Hepatocyte (in vitro differentiated cells): ENCODE measurements around the gene S100A11. TPM values are rescaled to one million over a fixed set of nuclear protein-coding genes. Genes with fewer than 3 reads are reported as not detected.

Source experiments
- DNase-seq: peaks from one replicate; pipeline ENCODE4 v3.0.0-alpha.2; 2016; ENCODE audit warnings: low spot score
- H2AFZ ChIP-seq: fragments of 200-600 bp; sonication (generic); 2 replicates; pipeline ENCODE4 v1.6.0; 2016; ENCODE audit warnings: antibody characterized with exemption, mild to moderate bottlenecking
- H3K27ac ChIP-seq: fragments of 200-600 bp; sonication (generic); 2 replicates; pipeline ENCODE4 v1.5.1; 2016; ENCODE audit warnings: mild to moderate bottlenecking
- H3K27me3 ChIP-seq: fragments of 200-600 bp; sonication (generic); 2 replicates; pipeline ENCODE4 v1.6.1; 2016
- H3K36me3 ChIP-seq: fragments of 200-600 bp; sonication (generic); replicated peaks from 2 replicates; pipeline ENCODE4 v1.5.1; 2016; ENCODE audit warnings: low read depth; ENCODE audit not compliant: insufficient read depth
- H3K4me1 ChIP-seq: fragments of 200-600 bp; sonication (generic); 2 replicates; pipeline ENCODE4 v1.5.1; 2016; ENCODE audit warnings: mild to moderate bottlenecking, moderate library complexity; ENCODE audit not compliant: insufficient read depth
- H3K4me2 ChIP-seq: fragments of 200-600 bp; sonication (generic); 2 replicates; pipeline ENCODE4 v1.6.0; 2016
- H3K4me3 ChIP-seq: fragments of 200-600 bp; sonication (generic); 2 replicates; pipeline ENCODE4 v1.5.1; 2016; ENCODE audit warnings: mild to moderate bottlenecking
- H3K79me2 ChIP-seq: fragments of 200-600 bp; sonication (generic); 2 replicates; pipeline ENCODE4 v1.6.0; 2017; ENCODE audit warnings: mild to moderate bottlenecking
- H3K9me2 ChIP-seq: fragments of 200-600 bp; sonication (generic); replicated peaks from 2 replicates; pipeline ENCODE4 v1.6.0; 2017; ENCODE audit warnings: mild to moderate bottlenecking; ENCODE audit not compliant: insufficient read depth
- H3K9me3 ChIP-seq: fragments of 200-600 bp; sonication (generic); 2 replicates; pipeline ENCODE4 v1.5.1; 2016; ENCODE audit warnings: low read depth, mild to moderate bottlenecking
- H4K20me1 ChIP-seq: fragments of 200-600 bp; sonication (generic); 2 replicates; pipeline ENCODE4 v1.6.0; 2016; ENCODE audit warnings: mild to moderate bottlenecking; ENCODE audit not compliant: insufficient read depth, poor library complexity, severe bottlenecking
- EZH2 ChIP-seq: fragments of 200-600 bp; sonication (generic); IDR thresholded peaks from 2 replicates; pipeline ENCODE4 v1.6.1; 2016; ENCODE audit warnings: antibody characterized with exemption, mild to moderate bottlenecking, borderline replicate concordance
- EZH2phosphoT487 ChIP-seq: fragments of 200-600 bp; sonication (generic); IDR thresholded peaks from one replicate; pipeline ENCODE4 v1.6.1; 2018; ENCODE audit warnings: antibody characterized with exemption, mild to moderate bottlenecking, low read depth, moderate library complexity; ENCODE audit not compliant: unreplicated experiment, severe bottlenecking
- WGBS: methylation state at CpG from one replicate; pipeline ENCODE4 v1.1.6; 2016; ENCODE audit warnings: low lambda C conversion rate; ENCODE audit errors: missing lambda C conversion rate; 5-methylcytosine and 5-hydroxymethylcytosine counted together
- polyA plus RNA-seq: library from polyadenylated mRNA; unstranded; fragments of >200 nt; fragmentation: Nextera tagmentation; extraction: Ambion mirVana; gene quantifications from 2 replicates; pipeline ENCODE4 v1.2.1, GENCODE V29; 2016
- total RNA-seq: library from RNA; depleted of rRNA; stranded (reverse); fragments of >200 nt; gene quantifications from 2 replicates; pipeline ENCODE4 v1.2.3, GENCODE V29; 2014
- TF ChIP-seq, protein P1 (sequence below): fragments of 200-600 bp; sonication (generic); IDR thresholded peaks from 2 replicates; pipeline ENCODE4 v1.5.1; 2016; ENCODE audit warnings: antibody characterized with exemption, mild to moderate bottlenecking; ENCODE audit not compliant: poor library complexity

S100A11 gene
- total and polyA plus RNA-seq, 2 experiments from 2014 or later, result 258 to 1,491 TPM

DNA sequence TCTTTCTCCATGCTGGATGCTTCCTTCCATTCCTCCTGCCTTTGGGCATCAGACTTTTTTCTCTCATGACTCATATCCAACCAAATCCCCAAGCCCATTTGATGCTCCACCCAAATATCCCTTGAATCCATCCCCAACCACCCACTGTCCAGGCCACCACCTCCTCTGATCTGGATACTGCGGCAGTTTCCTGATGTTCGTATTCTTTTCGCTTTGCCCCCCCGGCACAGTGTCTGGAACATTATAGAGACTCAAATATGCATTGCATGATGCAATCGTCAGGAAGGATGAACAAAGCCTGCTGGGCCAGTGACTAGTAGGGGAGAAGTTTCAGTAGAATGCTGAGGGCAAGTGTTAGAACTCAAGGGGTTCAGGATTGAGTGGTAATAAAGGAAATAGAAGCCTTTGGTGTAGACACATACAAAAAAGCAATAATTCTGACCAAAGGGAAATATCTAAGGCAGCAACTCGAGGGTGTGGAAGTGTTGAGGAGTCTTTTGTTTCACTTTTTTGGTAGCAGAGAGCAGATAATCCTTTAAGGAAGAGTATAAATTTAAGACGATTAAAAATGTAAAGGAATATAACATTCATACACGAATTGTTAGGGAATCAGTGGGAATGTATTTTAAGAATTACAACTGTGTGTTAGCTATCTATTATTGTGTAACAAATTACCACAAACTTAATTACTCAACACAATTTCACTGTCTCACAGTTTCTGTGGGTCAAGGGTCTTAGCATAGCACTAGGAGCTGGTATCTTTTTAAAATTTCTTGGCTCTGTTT lies 7.5 kb downstream of the S100A11 start:
- 89% methylated on average over 8 of the region's 8 CpGs for WGBS
- Histone ChIP-seq H4K20me1 (no peaks in the 10 kb centered on the region), H3K9me3 (no peaks in the 10 kb centered on the region), H3K27me3 (no peaks in the 10 kb centered on the region), H3K36me3 (no peaks in the 10 kb centered on the region), H3K27ac (no peak overlapping the region), H3K4me1 (peaks cover 9% of the 10 kb centered on the region), H3K9me2 (no peaks in the 10 kb centered on the region), H2AFZ (no peak overlapping the region), H3K4me2 (no peak overlapping the region), H3K4me3 (no peak overlapping the region), H3K79me2 (peaks cover 17% of the 10 kb centered on the region)
- DNase-seq, result no peak
- no peak for TF ChIP-seq EZH2
- TF ChIP-seq, protein P1, sequence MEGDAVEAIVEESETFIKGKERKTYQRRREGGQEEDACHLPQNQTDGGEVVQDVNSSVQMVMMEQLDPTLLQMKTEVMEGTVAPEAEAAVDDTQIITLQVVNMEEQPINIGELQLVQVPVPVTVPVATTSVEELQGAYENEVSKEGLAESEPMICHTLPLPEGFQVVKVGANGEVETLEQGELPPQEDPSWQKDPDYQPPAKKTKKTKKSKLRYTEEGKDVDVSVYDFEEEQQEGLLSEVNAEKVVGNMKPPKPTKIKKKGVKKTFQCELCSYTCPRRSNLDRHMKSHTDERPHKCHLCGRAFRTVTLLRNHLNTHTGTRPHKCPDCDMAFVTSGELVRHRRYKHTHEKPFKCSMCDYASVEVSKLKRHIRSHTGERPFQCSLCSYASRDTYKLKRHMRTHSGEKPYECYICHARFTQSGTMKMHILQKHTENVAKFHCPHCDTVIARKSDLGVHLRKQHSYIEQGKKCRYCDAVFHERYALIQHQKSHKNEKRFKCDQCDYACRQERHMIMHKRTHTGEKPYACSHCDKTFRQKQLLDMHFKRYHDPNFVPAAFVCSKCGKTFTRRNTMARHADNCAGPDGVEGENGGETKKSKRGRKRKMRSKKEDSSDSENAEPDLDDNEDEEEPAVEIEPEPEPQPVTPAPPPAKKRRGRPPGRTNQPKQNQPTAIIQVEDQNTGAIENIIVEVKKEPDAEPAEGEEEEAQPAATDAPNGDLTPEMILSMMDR, result no peak
- no peak for TF ChIP-seq EZH2phosphoT487

DNA sequence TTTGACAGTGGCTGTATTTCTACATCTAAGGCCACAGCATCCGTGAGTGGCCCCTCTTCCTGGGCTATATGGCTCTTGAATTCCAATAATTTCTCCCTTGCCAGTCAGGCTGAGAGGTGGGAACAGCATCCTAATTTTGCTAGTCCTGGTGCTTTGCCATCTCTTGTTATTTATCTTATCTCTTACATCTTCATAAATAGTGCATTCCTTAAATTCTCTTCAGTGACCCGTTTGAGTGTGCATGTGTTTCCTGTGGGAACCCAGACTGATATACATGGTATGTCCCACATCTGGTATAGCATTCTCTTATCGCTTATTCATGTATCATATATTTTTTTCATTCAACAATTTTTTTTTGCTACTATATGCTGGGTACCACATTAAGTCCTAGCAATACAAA lies 9.9 kb downstream of the S100A11 start:
- H3K27ac ChIP-seq, result no peak overlapping the region
- no peak overlapping the region for H2AFZ ChIP-seq
- no peak overlapping the region for H3K4me3 ChIP-seq
- H3K4me1 ChIP-seq, result no peaks in the 10 kb centered on the region
- no peaks in the 10 kb centered on the region for H3K36me3 ChIP-seq
- DNase-seq, result no peak
- TF ChIP-seq, protein P1, result no peak
- no peak for TF ChIP-seq EZH2
- TF ChIP-seq EZH2phosphoT487, result no peak
- no peaks in the 10 kb centered on the region for H4K20me1 ChIP-seq
- no peaks in the 10 kb centered on the region for H3K27me3 ChIP-seq
- H3K9me2 ChIP-seq, result no peaks in the 10 kb centered on the region
- WGBS, result 74% methylated on average over 3 of the region's 3 CpGs
- no peaks in the 10 kb centered on the region for H3K9me3 ChIP-seq
- no peak overlapping the region for H3K4me2 ChIP-seq
- no peaks in the 10 kb centered on the region for H3K79me2 ChIP-seq

DNA sequence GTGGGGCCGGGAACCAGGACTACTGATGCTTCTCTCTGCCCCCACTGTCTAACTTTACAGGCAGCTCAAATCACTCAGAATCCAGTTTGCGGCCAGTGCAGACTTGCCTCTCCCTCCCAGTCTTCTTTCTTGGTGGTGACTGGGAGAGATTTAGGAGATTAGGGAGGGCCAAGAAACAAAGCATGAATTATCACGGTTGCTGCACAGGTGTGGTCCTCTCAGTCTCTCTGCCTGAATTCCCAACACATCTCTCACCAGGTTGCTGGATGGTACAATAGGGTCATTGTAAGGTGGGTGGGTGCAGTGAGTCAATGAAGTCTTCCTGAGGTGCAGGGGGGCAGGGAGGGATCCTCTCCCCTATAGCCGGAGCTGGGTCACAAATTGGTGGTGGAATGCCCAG lies 12.6 kb downstream of the S100A11 start:
- no peaks in the 10 kb centered on the region for H4K20me1 ChIP-seq
- H3K27ac ChIP-seq, result no peak overlapping the region
- no peaks in the 10 kb centered on the region for H3K79me2 ChIP-seq
- no peak overlapping the region for H3K4me3 ChIP-seq
- no peak for DNase-seq
- H3K27me3 ChIP-seq, result no peaks in the 10 kb centered on the region
- no peak for TF ChIP-seq EZH2
- TF ChIP-seq EZH2phosphoT487, result no peak
- H3K9me3 ChIP-seq, result no peaks in the 10 kb centered on the region
- no peaks in the 10 kb centered on the region for H3K36me3 ChIP-seq
- no peak overlapping the region for H2AFZ ChIP-seq
- no peak overlapping the region for H3K4me2 ChIP-seq
- no peaks in the 10 kb centered on the region for H3K9me2 ChIP-seq
- WGBS, result 66% methylated on average over 4 of the region's 4 CpGs
- no peaks in the 10 kb centered on the region for H3K4me1 ChIP-seq

DNA sequence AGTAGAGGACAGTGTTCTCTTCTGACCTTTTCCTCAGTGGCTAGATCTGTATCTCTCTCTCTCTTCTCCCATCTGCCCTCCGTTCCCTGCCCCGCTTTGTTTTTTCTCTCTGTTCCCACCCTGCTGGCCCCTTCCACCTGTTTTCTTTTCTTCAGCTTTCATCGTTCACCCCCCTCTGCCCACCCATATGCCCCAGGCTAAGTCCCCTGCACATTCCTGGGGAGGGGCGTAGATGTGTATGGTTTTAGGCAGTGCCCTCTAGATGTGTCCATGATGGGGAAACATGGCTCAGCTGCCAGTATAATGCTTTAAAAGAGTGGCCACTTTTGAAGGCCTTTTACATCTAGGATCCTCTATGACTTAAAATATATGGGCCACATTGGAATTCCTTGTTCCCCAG lies 13.6 kb downstream of the S100A11 start:
- no peak for DNase-seq
- no peak overlapping the region for H3K4me3 ChIP-seq
- H3K4me2 ChIP-seq, result no peak overlapping the region
- H2AFZ ChIP-seq, result no peak overlapping the region
- 88% methylated on average over 4 of the region's 4 CpGs for WGBS
- H3K4me1 ChIP-seq, result no peaks in the 10 kb centered on the region
- no peaks in the 10 kb centered on the region for H3K79me2 ChIP-seq
- no peaks in the 10 kb centered on the region for H4K20me1 ChIP-seq
- H3K9me2 ChIP-seq, result no peaks in the 10 kb centered on the region
- TF ChIP-seq, protein P1, result no peak
- TF ChIP-seq EZH2 (no peak), EZH2phosphoT487 (no peak)
- no peaks in the 10 kb centered on the region for H3K27me3 ChIP-seq
- H3K9me3 ChIP-seq, result no peaks in the 10 kb centered on the region
- no peaks in the 10 kb centered on the region for H3K36me3 ChIP-seq
- no peak overlapping the region for H3K27ac ChIP-seq
